HG02678 (cell line): Measurements from ENCODE around the gene DMRT1.

Experiments used
- ATAC-seq: cut with Tn5 transposase; IDR thresholded peaks from one replicate; pipeline ENCODE4 v1.9.1; 2021; ENCODE audit warnings: mild to moderate bottlenecking, moderate library complexity; ENCODE audit not compliant: unreplicated experiment

Gene DMRT1

DNA sequence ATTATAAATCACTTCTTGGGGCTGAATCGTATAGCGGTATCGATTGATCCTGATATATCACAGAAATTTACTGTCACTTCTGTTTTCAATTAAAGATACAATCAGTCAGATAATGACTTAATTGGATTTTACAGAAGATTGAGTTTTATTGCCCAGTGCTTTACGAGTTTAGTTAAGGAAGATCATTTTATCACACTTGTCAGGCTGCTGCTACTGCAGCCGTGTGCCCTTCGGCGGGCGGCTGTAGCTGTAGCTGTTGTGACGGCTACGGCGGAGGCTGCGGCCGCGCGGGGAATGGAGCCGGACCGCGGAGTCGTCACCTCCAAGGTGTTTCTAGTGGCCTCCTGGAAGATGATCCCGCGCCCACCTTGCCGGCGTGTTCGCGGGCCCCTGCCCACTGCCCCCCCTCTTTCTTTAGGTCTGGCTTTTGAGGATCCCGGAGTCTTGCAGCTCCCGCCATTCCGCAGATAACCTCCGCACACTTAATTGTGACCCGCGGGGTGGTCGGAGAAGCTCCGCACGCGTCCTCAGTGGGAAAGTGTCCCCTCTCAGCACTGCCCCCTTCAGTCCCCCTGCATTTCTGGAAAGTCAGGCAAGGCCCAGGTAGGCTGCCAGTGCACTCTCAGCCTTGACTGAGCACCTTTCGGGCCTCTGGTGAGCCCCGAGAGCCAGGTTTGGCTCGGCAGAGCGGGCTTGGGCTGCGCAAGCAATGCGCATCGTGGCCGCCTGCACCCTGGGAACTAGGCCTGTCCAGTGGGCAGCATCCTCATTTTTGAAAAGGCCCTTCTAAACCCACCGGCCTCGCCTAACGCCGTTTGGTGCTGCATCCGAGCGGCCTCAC lies 128.0 kb downstream of the DMRT1 start:
- no peak for ATAC-seq

DNA sequence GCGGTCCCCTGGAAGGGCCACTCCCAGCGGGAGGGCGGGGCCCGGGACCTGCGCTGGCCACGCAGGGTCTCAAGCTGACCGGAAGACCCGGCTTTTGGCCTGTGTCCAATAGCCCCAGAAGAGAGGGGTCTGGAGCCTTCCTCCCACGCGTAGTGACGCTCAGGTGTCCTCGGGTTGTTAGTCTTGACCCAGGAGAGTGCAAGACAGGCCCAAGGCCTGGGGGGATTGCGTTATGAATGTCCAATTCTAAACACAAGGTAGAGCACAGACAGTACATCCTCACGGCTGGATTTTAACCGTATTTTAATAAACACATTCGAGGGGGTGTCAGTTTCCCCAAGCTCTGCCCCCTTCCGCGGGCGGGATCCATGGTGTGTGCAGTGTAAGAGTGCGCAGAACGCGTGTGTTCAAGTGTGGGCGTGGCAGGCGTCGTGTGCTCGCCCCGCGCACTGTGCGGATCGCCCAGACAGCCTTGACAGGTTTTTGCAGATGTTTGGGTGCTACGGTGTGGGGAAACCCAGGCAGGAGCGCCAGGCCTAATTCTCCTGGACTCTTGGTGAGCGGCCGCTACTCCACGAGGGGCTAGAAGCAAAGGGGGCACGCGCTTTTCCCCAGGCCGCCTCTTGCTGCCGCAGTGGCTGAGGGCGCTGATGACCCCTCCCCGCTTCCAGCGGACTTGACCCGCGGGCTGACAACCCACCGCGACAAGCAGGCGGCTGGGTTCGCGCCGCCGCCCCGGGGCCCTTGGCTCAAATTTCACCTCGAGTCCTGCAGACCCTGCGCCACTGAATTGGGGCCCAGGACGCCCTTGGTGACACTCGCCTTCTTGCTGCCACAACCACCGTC lies 128.9 kb downstream of the DMRT1 start:
- ATAC-seq = no peak

DNA sequence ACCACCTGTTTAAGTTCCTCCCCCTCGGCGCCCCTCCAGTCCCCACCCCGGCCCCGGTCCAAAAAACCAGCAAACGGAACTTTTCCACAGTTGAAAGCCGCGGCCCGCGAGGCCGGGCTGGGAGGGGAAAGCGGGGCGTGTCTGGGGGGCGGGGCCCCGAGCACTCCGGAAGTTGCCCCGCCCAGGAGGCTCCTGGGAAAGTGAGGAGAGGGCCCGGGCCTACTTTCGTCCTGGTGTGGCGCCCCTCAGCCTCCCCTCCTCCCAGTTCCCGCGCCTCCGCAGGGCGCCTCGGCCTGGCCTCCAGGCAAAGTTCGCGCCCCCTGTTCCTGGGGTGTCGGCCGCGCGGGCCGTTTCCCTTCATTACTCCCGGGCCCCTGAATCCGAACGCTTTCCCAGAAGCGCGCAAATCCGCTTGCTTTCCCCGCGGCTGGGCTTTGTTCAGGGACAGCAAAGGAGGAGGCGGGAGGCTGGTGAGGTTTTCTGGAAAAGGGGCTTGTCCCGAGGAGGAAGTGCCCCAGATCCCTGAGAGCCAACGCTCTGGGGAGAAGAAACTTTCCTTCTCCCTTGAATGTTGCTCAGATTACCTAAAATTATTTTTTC lies 130.5 kb downstream of the DMRT1 start:
- no peak for ATAC-seq

DNA sequence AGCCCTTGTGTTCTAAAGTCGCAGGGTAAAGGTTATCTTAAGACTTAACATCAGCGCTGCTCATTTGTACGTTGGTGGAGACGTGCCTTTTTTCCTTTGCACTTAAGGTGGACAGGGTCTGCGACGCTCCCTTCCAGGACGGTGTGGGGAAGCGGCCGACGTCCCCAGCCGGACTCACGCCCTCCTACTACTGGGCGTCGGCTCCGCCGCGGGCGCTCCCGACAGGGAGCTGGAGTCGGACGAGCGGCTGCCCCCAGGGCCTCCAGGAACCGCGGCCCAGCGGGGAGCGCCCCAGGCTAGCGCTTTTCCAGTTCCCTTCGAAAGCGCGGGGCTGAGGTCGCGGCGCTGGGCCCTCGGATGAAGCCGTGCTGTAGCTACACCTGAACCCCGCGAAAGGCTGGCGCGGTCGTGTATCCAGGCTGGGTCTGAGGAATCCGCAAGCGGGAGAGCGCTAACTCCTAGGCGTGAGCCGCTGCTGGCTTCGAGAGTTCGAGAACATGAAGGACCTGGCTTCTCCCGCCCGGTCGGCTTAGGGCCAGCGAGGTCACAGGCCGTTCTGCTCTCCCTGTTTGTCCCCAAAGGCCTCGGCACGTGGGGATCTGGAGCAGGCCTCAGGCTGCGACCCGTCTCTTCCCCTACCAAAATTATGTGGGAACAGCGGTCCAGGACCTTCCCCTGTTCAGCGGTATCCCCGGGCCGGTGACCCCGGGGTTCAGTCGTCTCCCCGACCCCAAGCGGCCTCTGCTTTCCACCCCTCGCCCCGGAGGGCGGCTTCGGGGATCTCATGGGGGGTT lies 131.2 kb downstream of the DMRT1 start:
- no peak for ATAC-seq

DNA sequence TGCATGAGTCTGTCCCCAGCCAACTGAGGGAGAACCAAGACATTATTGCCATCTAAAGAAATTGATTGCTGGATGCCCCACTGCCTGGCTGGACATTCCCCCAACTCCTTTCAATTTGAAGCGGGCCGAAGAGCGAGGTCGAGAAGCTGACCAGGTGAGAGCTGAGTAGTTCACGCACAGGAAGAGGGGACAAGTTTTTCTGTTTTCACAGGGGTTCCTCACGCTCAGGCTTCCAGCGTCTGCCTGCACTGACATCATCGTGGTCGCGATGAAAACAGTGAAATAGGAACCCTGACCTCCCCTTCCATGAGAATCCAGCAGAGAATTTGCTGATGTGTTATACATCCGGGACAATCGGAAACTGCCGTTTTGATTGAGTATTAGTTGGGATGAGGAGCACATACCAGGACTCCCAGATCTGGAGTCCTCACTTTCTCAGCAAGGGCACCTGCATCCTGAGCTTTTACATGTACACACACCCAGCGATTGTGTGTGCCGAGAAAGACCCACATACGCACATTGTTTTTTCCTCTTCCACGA lies 131.9 kb downstream of the DMRT1 start:
- no peak for ATAC-seq

DNA sequence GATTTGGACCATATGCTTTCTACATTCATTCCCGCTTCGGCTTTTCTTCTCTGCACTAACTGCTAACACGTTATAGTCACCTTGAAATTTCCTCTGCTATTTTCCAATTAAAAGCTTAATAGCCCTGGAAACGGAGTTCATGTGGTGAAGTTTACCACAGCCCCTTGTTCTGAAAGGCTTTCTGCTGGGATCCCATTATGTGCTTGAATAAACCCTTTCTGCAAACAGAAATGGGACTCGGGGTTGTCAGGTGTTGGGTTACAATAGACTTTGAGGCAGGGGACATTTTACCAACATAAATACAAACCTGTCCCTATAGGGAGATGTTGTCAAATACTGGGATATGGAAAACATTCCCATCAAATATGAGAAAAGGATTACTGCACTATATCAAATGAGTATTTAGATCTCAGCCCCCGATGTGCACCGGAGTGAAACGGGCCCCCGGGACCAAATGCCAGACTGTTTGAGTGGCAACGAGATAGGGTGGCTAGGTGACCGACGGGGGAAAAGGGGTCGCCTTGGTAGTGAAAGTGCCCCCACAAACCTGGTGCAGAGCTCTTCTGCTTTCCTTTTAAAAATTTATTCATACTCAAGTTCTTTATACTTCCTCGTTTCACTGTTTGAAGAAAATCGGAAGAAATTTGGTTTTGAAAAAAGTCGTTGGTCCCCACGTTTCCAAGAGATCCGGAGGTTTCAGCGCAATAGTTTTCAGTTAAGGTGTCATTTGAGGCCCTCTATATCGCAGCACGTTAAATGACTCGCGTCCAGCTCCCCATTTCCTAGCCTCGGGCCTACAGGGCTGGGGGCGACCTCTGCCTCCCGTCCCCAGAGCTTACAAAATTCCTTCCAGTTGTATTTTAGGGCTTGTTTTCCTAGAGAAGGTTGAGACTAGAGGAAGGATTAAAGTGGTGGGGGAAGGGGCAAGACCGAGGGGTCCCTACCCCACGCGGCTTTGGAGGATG lies 132.8 kb downstream of the DMRT1 start:
- ATAC-seq = no peak

DNA sequence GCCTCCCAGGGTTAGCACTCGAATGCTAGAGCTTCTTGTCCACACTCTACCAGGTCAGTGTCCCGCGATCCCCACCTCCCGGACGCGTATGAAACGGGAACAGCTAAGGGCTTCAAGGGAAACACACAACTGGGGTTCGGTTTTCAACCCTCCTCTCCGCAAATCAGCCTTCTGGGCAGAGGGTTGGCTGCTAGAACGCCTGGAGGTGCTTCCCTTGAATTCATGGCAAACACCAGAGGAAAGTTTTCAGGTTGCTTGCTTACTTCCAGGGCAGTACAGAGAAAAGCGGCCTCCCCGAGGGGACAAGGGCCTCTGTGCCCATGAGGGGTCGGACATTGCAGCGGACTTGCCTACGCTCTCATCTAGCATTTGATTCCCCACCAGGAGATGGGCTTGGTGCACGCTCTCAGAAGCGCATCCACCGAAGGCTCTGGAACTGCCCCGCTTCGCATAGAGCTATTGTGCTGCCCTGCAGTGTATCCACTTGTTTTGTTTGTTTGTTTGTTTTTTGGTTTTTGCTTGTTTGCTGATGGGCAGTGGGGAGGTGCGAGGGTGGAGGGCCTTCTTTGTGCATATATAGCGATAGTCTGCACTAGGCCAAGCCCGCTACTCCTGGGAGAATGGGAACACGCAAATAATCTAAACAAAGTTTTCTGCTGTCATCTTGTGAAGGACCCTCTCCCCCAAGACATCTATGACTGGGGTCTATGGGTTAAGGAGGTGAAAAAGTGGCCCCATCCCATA lies 133.7 kb downstream of the DMRT1 start:
- no peak for ATAC-seq

DNA sequence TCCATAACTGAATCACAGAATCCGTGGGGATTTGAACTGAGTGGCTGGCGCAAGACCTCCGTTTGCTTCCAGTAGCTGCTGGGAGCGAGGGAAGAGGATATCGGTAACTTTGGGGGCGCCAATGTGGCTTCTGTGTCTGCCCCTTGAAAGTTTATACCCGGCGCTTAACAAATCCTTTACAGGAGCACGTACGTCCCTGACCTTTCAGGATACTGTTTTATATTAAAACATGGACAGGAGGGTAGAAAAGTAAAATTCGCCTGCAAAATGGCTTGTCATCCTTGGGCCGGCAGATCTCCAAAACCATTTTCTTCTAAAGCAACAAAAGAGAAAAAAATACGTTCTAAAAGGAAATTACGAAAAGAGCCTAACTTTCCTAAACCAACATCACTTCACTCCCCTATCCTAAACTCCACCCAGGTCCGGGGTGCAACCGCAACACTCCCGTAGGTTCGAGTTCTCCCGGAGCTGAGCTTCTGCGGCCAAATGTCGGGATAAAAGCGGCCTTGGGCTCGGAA lies 134.3 kb downstream of the DMRT1 start:
- no peak for ATAC-seq

DNA sequence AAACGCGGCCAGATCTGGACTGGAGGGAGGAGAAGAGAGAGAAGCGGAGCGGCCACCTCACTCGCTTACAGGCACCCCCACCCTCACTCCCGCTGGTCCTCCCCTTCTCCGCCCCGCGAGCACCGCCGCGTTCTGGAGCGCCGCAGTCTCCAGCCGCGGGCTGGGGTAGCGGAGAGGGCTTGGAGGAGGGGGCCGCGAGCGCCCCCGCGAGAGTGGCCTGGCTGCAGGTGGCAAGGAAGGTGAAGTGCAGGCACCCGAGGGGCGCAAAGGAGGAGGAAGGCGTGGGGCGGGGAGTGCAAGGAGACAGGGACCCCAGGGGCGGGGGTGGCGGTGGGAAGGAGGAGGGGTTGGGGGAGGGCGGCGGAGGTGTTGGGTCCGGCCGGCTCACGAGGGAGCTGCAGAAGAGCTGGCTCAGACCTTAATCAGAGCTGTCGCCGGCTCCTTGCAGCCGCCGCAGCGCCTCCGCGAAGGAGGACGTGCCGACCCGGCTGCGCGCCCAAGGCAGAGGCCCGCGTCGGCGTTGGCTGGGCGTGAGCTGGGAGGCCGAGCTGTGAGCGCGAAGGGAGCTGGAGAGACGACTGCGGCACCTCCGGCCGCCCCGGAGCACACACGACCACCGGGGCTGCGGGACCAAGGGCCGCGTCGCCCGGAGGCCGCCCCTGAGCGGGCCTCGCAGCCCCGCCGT lies 134.9 kb downstream of the DMRT1 start, which contains the start of gene DMRT3:
TSS of gene DMRT3 (plus strand) at position 398 of the 685 bp plus-strand sequence. CDS start 347 bp downstream, outside the sequence.
- ATAC-seq = no peak

DNA sequence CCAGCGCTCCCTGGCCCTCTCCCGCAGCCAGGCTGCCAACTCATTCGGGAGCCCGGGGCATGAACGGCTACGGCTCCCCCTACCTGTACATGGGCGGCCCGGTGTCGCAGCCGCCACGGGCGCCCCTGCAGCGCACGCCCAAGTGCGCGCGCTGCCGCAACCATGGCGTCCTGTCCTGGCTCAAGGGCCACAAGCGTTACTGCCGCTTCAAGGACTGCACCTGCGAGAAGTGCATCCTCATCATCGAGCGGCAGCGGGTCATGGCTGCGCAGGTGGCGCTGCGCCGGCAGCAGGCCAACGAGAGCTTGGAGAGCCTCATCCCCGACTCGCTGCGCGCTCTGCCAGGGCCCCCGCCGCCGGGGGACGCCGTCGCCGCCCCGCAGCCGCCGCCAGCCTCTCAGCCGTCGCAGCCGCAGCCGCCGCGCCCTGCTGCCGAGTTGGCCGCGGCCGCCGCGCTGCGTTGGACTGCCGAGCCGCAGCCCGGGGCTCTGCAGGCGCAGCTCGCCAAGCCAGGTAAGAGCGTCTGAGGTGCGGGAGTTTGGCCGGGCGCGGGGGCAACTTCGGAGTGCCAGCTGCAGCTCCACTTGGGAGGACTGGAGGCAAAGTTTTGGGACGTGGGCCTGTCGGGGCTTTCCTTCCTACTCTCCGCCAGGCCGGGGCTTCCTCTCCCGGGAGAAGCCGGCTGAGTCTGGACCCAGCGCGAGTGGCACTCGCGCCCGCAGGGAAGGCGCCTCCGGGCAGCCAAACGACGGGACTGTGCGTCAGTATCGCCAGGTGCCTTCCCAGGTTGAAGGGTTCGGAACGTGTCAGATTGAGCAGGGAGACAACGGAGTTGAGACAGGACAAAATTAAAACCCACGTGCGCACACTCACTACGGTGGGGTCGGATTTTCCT lies 135.7 kb downstream of the DMRT1 start:
- ATAC-seq = no peak

DNA sequence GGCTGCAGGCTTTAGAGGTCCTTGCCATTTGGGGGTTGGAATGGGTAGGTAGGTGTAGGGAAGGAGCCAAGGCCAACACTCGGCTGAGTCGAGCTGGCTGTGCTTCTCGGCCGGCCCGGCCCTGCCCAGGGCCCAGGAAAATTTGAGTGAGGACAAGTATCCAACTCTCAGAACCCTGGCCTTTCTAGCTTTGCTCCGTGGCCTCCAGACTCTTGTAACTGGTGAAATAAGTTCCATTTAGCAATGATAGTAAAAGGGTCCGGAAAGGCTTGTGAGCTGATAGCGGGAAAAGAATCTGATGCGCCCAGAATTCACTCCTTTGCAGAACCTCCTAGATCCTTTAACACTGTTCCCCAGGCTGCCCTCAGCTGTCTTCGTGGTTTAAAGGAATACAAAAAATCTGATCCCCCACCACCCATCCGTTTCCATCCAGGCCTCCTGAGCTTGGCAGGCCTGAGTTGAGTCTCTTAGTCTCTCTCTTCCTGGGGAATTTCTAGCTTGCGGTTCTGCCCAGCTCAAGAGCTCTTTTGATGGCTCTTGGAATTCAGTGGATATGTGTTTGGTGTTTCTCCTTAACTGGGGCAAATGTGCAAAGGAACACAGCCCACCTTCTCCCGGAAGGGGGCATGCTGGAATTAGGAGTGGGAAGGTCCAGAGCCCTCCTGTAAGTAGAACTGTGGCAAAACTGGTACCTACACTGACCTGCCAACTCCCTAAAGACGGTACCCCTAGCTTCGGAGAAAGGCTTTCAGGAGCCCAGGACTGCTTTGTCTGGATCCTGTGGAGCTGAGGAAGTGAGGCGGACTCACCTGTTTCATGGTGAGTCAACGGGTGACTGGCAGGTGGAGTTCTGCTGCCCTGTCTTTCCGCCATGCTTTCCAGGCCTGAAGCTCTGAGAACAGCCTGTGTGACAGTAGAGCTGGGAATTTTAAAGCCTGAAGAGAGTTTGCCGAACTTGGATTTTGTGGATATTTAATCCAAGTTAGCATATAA lies 136.6 kb downstream of the DMRT1 start:
- no peak for ATAC-seq

DNA sequence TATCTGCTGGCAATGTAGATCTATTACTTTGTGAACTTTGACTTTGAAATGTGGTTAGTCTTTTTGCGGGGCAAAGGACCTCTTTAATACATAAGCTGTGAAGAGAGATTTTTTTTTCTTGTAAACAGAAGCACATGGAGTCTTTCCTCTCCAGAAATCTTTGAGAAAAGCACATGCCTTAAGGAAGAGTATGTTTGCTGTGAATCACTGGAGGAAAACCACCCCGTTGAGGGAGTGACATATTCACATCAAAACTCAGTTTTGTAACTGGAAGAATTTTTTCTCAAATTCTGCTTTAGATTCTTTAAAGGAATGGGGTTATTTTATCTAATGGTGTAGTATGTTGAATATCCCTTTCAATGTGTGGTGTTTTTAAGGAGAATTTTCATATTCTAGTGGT lies 138.5 kb downstream of the DMRT1 start:
- no peak for ATAC-seq

DNA sequence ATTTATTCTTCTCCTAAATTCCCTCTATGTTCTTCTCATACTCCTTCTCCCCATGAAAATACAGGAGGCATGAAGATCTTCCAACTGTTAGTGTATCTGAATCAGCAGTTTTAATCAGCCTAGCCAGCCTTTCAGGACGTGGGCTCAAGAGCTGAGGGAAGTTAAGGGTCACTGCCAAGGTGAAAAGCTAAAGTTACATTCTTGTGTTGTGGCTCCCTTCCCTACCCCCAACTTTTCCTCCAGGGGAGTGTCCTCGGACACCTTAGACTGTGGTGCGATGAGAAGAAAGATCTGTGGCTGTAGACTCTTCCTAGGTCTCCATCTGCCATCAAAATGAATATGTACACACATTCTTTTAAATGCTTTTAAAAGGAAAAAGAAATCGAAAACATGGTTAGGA lies 139.1 kb downstream of the DMRT1 start:
- ATAC-seq = no peak

DNA sequence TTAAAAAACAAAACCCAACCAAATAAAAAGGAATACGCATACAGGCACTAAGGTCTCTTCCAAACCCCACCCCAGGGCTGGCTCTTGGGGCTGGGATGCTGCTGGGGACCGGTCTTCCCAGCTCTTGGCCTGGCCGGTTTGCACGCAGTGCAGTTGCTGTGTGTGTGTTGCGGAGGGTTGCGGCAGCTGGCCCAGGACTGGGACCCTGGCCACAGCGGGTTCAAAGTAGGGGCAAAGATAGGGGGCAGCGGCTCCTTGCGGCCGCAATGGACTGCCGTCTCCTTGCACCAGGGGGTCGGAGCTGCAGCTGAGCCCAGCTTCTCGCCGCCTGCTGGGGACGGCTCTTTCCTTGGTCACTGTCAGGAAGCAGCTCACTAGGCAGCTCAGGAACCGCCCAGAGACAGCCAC lies 140.0 kb downstream of the DMRT1 start:
- ATAC-seq = no peak

DNA sequence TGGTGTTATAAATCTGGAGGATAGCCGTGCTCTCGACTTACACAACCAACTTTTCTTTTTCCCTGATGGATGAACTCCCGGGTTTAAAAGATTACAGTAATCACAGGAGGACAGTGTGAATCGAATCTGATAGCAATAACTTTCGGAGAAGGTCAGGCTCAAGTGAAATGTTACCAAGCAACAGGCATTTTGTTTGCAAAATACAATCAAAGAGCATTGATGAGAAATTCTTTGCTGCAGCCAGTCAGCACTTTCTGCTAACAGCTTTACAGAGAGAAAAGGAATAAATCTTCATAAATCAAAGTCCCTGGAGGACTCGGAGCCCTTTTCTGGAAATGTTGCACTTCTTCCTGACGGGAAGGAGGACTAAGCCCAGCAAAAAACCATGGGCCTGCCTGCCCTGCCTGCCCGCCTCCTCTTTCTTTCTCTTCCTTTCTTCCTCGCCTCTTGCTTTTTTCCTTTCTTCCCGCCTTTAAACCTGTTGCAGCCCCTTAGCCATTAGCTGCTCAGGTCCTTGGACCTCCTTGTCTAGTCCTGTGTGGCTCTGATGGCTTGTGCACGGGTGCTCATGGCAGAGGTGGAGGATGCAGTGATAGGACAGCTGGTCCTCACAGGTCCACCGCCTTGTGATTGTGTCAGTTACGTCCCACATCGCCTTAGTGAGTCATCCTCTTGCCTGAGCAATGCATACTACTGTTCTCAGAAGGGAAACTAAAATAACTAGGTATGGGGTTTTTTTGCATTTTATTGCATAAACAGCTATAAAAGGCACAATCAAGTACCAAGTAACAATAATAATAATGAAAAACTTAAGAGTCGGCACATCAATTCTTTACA lies 141.1 kb downstream of the DMRT1 start:
- no peak for ATAC-seq
